ENCODE measurements around the gene NFIX.

NFIX gene

GRCh38 chr19:13005253-13005652 lies 10.0 kb downstream of the NFIX start:
- H3K4me3 ChIP-seq (ENCODE audit: low read length) = no peak overlapping the region
- no peak for TF ChIP-seq ZNF274 (IDR thresholded peaks at IDR 0.05; ENCODE audit: low read depth, low read length)

DNA sequence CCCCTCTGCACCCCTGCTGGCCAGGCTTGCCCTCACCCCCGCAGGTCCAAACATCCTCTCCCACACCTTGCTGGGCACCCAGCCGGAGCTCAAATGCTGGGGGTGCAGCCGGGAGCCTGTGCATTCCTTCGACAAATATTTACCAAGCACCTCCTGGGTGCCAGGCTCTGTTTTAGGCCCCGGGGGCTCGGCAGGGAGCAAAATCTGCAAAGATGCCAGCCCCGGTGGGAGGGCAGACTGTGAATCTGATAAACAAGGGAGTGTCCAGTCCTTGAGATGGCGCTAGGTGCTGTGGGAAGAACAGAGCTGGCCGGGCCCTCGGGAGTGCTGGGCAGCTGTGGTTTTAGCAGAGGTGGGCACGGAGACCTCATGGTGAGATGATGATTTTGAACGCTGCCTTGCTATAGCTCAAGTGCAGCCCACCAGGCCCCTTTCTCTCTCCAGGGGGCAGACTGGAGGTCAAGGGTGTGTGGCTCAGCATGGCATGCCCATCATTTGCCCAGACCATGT lies 10.6 kb downstream of the NFIX start:
- TF ChIP-seq ZNF274 (IDR thresholded peaks at IDR 0.05; ENCODE audit: low read depth, low read length) = no peak
- H3K4me3 ChIP-seq (ENCODE audit: low read length) = no peak overlapping the region

GRCh38 chr19:13006431-13007281 lies 11.4 kb downstream of the NFIX start:
- H3K4me3 ChIP-seq (ENCODE audit: low read length) = no peak overlapping the region
- TF ChIP-seq ZNF274 (IDR thresholded peaks at IDR 0.05; ENCODE audit: low read depth, low read length) = no peak

GRCh38 chr19:13007292-13008045 lies 12.2 kb downstream of the NFIX start:
- H3K4me3 ChIP-seq (ENCODE audit: low read length) = no peak overlapping the region

DNA sequence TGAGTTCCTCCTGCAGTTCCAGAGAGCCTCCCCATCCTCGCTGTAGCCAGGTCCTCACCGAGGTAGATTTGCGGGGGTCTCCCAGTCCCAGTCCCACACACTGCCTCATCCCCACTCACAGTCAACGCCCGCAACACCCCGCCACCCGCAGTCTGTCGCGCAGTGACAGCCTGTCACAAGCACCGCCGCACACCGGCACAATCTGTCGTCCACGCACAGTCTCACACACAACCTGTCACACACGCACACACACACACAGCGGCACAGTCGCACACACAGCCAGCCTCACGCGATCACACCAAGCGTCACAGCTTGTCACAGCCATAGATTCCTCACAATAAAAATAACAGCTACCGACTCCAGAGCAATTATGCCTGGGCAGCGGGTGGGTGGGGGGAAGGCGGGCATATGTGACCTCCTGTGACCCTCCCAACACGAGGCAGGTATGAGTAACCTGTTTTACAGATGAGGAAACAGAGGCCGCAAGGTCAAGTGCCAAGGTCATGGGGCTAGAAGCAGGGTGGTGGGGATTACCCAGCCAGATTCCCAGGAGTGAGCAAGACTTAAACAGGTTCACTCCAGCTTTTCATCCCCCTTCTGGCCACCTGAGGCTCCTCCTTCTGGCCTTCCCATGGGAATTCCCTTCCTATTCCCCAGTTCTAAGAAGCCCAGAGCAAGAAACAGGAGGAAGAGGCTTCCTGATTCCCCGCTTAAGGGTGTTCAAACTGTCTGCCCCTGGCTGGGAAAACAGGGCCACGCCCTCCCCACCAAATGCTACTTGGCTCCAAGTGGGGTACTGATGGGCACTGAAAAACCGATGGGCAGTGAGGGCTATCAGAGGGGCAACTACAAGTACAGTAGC lies 13.9 kb downstream of the NFIX start:
- no peak for TF ChIP-seq ZNF274 (IDR thresholded peaks at IDR 0.05; ENCODE audit: low read depth, low read length)
- H3K4me3 ChIP-seq (ENCODE audit: low read length) = no peak overlapping the region

More at GRCh38 chr19:13007292-13008045, 12.2 kb downstream of the NFIX start:
- no peak for TF ChIP-seq ZNF274 (IDR thresholded peaks at IDR 0.05; ENCODE audit: low read depth, low read length)

GRCh38 chr19:13010038-13010991 lies 15.0 kb downstream of the NFIX start:
- no peak for TF ChIP-seq ZNF274 (IDR thresholded peaks at IDR 0.05; ENCODE audit: low read depth, low read length)
- H3K4me3 ChIP-seq (ENCODE audit: low read length) = no peak overlapping the region

DNA sequence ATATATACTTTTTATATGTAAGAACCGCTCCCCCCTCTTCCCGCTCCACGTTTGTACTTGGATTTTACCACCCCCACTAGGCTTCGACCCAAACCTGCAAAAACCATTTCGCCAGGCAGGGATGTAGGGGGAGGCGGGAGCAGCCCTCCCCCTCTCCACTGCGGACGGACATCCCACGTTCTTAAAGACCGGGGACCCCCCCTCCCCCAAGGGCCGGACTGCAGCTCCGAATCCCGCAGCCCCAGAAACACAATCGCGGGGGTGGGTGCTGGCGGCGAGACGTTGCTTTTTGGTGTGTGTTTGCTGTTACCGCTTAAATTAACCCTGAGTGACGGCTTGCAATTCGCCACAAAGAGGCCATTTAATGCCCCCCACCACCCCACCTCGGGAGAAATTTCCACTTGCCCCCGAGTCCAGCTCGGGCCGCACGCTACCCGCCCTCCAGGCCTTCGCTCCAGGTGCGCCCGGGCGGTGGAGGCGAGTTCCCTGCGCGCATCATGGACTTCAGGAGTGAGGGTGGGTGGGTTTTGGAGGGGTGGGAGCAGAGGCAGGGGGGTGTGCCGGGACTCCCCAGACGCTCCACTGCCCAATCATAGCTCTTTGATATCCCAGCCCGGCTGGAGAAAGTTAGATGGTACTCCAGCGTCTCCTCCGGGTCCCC lies 15.8 kb downstream of the NFIX start:
- H3K4me3 ChIP-seq (ENCODE audit: low read length) = no peak overlapping the region
- no peak for TF ChIP-seq ZNF274 (IDR thresholded peaks at IDR 0.05; ENCODE audit: low read depth, low read length)

- H3K4me3 ChIP-seq (ENCODE audit: low read length) = no peak overlapping the region
- TF ChIP-seq ZNF274 (IDR thresholded peaks at IDR 0.05; ENCODE audit: low read depth, low read length) = no peak
Observed at GRCh38 chr19:13011653-13012389, 16.5 kb downstream of the NFIX start.

DNA sequence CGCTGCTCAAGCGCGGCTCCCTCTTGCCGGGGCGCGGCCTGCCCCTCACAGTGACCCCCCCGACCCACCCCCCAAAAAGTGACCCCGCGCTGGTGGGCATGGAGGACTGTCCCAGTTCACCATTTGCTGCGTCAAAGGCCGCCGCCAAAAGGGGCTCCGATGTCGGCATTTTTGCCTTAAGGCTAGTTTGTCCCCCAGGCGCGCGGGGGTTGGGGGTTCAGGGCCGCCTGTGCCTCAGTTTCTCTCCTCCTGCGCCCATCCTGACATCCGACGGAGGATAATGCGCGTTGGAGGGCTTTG lies 17.1 kb downstream of the NFIX start:
- no peak overlapping the region; the same call in 1 of the 2 replicates for H3K4me3 ChIP-seq (ENCODE audit: low read length)
- no peak for TF ChIP-seq ZNF274 (IDR thresholded peaks at IDR 0.05; ENCODE audit: low read depth, low read length)

DNA sequence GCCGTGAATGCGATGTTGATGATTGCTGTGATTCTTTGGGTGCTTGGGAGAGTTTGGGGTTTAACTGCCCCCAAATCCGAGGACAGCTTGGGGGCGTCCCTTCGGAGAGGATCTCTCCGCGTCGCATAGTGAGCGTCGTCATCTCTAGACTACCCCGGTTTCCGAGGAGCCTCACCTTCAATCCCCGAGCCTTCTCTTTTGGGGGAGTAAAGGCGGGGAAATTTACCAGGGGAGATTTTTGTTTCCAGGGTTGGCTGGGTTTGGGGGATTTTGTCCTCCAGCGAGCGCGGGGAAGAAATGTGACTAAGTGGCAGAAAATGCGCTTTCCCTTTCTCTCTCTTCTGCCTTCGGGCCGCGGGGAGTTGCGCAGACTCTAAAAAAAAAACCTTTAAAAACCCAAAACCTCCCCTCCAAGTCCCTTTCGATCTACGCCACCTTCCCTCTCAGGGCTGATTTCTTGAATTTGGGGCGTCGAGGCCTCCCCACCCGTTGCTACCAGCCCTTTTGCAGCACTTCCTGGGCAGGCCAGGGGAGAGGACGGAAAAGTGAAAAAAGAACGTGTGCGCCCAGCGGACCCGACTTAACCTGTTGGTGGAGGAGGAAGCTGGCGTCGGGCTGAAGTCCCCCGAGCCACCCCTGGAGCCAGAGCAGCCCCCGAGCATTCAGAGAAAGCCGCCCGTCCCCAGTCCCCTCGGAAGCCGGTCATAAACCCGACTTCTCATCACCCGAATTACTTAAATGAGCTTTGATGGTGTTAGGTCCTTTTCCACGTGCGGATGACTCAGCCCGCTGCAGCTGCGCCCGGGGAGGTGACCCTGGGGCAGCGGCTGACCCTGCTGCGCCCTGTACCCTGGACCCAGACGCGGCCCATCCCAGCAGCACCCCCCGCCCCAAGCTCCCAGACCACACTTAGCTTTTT lies 17.7 kb downstream of the NFIX start:
- H3K4me3 ChIP-seq (ENCODE audit: low read length) = no peak overlapping the region; the same call in 1 of the 2 replicates
- TF ChIP-seq ZNF274 (IDR thresholded peaks at IDR 0.05; ENCODE audit: low read depth, low read length) = no peak

DNA sequence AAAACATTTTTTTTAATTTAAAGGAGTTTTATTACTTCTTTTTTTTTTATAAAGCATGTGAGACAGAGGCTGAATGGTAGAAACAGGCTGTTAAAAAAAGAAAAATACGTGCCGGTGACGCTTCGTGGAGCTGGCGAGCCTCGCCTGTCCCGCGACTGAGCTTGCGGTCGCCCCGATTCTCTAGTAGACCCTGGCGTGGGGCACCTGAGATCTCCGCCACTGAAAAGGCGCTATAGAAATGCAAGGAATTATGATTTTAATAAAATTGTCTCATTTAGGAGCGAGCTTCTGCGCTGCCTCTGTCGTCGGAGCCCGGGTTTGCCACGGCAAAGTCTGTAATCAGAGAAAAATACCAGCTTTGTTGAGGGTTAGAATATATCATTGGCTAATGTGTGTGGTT lies 18.4 kb downstream of the NFIX start:
- H3K4me3 ChIP-seq (ENCODE audit: low read length) = no peak overlapping the region
- no peak for TF ChIP-seq ZNF274 (IDR thresholded peaks at IDR 0.05; ENCODE audit: low read depth, low read length)

All from GM08714 (cell line).